Measurements from ENCODE around the gene ZNF30.
"Not testable (repeated sequence)": the region's sequence is repeated elsewhere in the genome, so short reads cannot be mapped to it uniquely, and the experiment has no call there.

The ZNF30 gene
- total RNA-seq, result 1.9 to 7.6 reads per million in 2 donors

DNA sequence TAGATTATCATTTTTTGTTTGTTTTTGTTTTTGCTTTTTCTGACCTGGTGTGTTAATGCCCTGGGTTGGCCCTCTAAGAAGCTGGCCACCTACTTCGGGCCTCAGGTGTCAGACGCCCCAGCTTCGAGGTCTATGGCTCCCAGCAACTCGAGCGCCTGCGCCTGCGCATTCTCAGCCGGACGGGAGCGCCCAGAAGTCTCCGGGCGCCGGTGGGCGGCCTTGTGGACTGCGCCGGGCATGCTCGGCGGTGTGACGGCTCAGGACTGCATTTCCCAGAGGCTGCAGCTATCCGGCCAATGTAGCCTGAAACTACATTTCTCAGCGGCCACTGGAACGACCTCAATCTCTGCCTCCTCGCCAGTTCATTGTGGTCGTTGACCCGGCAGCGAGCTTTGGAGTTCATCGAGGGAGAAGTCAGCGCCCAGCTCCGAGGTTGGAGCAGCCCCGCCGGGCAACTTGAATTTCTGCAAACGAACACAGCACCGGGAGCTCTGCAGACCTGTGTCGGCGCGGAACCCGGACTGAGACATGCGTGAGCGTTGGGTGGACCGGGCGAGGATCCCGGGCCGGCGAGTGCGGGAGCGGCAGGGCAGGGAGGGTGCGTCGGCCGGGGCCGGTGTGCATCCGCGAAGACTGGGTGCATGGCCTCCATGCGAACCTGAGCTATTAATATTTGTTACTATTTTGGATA lies at the start of gene ZNF30:
Gene ZNF30 (plus strand): TSS at position 219 of the 691 bp plus-strand sequence. CDS start 3,045 bp downstream, outside the sequence.
- peak; percentile 31 to 82 (median 59) for DNase-seq

DNA sequence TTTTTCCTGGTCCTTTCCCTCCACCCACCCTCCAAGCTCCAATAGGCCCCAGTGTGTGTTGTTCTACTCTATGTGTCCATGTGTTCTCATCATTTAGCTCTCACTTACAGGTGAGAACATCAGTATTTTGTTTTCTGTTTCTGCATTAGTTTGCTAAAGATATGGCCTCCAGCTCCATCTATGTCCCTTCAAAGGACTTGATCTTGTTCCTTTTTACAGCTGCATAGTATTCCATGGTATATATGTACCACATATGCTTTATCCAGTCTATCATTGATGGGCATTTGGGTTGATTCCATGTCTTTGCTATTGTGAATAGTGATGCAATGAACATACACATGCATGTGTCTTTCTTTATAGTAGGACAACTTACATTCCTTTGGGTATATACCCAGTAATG lies 47.1 kb upstream of the ZNF30 start:
- DNase-seq, result no peak

DNA sequence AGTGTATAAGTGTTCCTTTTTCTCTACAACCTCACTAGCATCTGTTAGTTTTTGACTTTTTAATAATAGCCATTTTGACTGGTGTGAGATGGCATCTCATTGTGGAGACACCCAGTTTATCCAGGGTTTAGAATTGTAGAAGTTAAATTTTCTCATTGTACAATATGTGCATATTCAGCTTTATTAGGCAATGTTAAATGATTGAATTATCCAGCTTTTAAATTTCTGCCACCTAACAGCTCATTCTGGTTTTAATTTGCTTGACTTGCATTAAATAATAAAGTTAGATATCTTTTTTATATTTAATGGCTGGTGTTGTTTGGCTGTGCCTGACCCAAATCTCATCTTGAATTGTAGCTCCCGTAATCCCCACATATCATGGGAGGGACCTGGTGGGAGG lies 46.7 kb upstream of the ZNF30 start:
- no peak for DNase-seq

DNA sequence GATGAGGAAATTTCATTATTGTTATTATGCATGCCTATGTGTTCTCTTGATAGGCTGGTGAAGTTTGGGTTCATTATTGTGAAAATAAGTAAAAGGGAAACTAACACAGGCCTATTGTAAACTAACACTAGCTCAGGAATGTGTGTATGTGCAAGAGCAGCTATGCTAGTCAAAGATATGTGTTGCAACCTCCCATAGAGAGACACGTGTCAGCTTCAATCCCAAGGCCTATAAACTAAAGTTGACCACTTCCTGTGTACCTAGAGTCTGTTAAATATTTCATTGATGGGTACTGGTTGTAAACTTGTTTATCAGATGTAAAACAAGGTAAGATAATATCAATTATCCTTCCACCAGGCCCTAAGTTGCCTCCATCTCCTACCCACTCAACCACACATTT lies 44.7 kb upstream of the ZNF30 start:
- DNase-seq, result no peak

DNA sequence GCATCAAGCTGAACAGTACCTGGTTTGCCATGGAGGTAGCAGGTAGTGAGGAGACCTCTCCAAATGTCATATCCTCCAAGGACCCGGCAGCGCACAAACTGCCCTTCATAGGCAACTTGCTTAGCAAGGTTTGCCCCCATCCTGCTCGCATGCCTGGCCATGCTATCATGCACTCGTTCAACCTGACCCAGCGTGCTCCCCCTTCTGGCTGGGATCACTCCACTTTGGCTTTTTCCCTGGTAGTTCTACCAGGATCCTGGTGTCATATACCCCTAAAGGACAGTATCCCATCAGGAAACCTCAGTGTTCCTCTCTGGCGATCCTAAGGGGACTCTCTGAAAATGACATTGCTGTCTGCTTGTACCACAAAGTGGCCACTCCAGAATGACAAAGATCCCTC lies 38.6 kb upstream of the ZNF30 start:
- DNase-seq, result no peak

DNA sequence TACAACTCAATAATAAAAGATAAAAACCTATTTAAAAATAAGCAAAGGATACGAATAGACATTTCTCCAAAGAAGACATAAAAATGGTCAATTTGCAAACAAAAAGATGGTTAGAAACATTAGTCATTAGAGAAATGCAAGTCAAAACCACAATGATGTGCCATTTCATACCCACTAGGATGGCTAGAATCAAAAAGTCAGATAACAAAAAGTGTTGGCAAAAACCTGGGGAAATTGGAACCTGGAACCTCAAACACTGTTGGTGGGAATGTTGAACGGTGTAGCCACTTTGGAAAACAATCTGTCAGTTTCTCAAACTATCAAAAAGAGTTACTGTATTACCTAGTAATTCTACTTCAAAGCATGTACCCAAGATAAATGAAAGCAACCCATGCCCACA lies 26.5 kb upstream of the ZNF30 start:
- no peak for DNase-seq

DNA sequence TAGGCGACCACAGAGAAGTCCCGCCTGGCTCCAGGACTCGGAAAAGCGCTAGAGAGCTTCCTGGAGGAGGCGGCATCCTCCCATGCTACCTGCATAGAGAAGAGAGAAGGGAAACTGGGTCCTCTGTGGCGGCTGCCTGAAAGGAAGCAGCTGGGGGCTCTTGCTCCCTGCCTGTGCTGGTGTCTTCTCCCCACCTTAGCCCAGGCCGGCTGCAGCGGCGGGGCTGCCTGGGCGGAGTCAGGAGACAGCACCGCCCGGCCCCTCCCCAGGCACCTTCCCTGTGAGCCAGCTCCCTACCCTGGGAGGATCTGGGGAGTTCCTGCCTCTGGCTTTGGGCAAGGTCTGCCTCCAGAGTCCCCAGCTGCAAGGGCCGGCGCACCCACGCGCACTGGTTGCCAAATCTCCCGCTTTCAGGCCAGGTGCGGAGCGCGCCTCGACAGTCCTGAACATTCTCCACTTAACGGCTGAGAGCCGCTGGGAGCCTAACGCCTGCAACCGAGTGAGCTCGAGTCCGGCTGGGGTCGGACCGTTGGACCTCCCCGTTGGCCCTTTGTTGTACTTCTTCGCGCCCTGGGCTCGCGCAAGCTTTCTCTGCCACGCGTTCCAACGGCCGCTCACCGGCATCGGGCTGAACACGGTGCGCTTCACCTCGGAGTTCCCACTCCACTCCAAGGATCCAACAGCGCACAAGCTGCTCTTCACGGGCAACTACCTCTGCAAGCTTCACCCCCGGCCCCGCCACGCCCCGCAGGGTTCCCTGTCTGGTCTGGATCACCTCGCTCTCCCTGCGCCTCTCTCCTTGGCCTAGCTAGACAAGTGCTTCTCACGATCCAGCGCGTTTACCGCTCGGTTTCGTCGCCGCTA lies 21.8 kb upstream of the ZNF30 start:
- no peak for DNase-seq

DNA sequence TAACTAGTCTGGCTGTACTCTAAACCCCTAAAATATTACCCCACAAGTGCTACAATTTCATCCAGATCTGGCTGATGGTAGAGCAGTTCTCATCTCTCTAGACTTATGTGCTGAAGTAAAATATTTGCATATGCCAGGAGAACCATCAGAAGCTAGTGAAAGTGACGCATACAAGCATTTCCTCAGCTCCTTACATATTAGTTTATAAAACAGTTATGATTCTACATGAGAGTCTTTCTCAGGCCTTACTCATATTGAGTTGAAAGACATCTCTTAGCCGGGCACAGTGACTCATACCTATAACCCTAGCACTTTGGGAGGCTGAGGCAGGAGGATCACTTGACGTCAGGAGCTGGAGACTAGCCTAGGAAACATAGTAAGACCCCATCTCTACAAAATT lies 15.9 kb upstream of the ZNF30 start:
- DNase-seq, result no peak

DNA sequence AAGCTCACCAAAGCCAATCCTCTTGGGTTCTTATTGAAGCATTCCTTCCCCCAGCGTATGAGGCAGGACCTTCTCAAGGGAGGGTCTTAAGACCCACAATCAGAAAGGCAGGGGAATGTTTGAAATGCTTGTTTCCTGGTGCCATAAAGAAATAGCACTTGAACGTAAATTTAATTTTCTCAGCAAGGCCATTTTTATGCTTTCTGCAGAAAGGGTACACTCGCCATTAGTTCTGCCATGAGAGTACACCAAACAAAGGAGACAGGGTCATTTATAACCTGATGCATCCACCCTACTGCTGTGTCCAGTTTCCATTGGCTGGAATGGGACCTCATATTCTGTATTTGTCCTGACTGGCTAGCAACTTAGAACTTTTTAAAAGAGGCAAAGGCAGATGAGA lies 9.6 kb upstream of the ZNF30 start:
- not testable (repeated sequence) for DNase-seq

DNA sequence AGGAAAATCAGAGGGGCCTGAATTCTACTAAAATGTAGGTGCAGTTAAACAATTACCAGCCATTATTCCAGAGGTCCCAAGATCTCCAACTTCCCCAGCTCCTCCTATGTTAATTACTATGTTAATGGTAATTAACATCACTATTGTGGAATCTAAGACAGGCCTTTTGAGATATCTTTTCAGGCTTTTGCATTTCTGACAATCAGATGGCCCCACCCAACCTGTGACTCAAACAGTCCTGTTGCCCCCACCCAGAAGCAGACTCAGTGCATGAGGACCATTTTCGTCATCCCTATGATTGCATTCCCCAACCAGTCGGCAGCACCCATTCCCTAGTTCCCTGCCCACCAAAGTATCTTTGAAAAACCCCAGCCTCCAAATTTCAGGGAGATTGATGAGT lies 8.5 kb upstream of the ZNF30 start:
- DNase-seq, result no peak

DNA sequence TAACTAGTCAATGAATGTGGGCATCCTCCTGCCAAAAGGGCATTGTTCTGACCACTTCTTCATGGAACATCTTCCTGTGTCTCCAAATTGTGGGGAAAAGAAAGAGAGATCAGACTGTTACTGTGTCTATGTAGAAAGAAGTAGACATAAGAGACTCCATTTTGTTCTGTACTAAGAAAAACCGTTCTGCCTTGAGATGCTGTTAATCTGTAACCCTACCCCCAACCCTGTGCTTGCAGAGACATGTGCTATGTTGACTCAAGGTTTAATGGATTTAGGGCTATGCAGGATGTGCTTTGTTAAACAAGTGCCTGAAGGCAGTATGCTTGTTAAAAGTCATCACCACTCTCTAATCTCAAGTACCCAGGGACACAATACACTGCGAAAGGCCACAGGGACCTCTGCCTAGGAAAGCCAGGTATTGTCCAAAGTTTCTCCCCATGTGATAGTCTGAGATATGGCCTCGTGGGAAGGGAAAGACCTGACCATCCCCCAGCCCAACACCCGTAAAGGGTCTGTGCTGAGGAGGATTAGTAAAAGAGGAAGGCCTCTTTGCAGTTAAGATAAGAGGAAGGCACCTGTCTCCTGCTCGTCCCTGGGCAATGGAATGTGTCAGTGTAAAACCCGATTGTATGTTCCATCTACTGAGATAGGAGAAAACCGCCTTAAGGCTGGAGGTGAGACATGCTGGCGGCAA lies 6.5 kb upstream of the ZNF30 start:
- DNase-seq, result not testable (repeated sequence)

DNA sequence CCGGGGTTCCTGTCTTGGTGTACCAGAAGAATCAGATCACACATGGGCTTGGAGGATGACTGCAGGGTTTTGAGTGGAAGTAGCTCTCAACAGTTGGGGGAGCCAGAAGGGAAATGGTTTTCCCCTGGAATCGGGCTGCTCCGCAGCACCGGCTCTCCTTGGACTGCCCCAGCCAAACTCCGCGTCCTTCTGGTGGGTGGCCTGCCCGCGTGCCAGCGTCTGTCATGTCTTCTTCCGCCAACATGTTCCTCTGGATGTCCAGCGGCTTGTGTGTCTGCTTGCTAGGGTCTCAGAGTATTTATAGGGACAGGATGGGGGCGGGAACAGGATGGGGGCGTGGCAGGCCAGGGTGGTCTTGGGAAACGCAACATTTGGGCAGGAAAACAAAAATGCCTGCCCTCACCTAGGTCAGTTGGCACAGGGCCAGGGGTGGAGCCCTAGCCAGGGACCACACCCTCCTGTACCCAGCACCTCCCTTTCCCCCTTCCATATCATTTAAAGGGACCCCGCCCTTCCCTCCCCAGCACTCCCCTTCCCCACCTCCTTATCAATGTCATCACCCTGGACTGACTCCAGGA lies 1.3 kb upstream of the ZNF30 start:
- DNase-seq, result no peak

DNA sequence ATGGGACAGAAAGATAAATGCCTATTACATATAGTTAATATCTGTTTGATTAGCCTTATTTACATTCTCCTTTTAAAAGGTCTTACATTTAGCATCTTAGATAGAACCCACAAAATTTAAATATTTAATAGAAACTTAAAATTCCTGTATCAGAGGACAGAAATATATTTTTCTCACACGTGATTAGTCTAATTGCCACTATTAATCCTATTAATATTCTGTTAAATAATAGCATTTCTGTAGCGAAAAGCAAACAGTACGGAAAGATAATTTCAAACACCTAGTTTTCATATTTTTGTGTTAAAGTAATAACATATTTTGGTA lies 380 bp upstream of the ZNF30 start:
- no peak for DNase-seq

DNA sequence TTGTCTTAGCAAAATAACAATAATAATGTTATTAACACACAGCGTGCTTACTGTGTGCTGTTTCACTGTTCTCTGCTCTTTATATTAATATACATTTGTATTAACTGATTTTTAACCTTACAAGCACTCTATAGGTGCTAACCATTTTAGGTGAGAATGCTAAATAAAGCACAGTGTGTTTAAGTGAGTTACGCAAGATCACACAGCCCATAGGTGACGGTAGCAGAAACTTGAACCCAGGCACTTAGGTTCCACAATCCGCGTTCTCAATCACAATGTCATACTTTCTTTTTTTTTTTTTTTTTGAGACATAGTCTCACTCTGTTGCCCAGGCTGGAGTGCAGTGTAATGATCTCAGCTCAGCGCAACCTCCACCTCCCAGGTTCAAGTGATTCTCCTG lies 5.8 kb downstream of the ZNF30 start:
- no peak for DNase-seq

DNA sequence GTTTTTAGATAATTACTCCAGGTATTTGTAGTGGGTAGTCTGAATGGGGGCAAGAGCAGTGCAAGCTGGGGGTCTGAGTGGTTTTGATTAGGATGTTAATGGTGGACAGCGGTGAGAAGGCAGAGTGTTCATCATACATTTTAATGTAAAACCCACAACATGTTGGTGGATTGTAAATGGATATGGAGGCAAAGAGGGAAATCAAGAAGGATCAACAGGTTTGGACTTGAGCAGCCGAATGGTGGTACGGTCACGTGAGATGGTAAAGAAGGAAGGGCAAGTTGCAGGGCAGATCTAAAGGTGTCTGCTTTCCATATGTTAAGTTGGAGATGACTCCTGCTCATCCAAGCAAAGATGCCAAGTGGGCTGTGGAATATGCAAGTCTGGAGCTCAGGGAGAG lies 9.5 kb downstream of the ZNF30 start:
- no peak for DNase-seq

DNA sequence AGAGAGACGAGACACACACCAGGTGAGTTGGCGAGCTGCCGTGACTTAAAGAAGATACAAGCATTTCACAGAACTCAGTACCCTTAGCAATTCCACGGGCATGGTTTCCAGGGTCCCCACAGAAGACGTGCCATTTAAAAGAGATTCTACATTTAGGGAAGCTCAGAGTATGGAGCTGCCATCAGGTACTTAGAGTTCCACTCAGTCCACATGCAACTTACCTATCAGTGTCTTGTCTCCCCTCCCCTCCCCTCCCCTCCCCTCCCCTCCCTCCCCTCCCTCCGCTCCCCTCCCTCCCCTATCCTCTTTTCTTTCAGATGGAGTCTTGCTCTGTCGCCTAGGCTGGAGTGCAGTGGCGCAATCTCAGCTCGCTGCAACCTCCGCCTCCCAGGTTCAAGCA lies 12.2 kb downstream of the ZNF30 start:
- no peak for DNase-seq

DNA sequence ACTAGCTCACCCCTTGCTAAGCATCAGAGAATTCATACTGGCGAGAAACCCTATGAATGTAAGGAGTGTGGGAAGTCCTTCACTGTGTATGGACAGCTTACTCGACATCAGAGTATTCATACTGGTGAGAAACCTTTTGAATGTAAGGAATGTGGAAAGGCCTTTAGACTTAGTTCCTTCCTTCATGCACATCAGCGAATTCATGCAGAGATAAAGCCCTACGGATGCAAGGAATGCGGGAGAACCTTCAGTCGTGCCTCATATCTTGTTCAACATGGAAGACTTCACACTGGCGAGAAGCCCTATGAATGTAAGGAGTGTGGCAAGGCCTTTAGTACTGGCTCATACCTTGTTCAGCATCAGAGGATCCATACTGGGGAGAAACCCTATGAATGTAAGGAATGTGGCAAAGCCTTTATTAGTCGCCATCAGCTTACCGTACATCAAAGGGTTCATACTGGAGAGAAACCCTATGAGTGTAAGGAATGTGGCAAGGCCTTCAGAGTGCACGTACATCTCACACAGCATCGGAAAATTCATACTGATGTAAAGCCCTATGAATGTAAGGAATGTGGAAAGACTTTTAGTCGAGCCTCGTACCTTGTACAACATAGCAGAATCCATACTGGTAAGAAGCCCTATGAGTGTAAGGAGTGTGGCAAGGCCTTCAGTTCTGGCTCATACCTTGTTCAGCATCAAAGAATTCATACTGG lies 17.3 kb downstream of the ZNF30 start:
- no peak for DNase-seq

DNA sequence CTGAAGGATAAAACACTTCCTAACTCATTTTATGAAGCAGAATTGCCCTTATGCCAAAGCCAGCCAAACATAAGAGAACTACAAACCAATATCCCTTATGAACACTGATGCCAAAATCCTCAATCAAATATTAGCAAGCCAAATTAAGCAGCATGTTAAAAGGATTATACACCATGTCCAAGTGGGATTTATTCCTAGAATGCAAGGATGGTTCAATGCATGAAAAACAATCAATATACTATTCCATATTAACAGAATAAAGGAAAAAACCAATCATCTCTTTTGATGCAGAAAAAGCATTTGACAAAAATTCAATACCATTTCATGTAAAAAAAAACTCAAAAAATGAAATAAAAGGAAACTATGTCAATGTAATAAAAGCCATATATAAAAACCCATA lies 26.4 kb downstream of the ZNF30 start:
- DNase-seq, result no peak

DNA sequence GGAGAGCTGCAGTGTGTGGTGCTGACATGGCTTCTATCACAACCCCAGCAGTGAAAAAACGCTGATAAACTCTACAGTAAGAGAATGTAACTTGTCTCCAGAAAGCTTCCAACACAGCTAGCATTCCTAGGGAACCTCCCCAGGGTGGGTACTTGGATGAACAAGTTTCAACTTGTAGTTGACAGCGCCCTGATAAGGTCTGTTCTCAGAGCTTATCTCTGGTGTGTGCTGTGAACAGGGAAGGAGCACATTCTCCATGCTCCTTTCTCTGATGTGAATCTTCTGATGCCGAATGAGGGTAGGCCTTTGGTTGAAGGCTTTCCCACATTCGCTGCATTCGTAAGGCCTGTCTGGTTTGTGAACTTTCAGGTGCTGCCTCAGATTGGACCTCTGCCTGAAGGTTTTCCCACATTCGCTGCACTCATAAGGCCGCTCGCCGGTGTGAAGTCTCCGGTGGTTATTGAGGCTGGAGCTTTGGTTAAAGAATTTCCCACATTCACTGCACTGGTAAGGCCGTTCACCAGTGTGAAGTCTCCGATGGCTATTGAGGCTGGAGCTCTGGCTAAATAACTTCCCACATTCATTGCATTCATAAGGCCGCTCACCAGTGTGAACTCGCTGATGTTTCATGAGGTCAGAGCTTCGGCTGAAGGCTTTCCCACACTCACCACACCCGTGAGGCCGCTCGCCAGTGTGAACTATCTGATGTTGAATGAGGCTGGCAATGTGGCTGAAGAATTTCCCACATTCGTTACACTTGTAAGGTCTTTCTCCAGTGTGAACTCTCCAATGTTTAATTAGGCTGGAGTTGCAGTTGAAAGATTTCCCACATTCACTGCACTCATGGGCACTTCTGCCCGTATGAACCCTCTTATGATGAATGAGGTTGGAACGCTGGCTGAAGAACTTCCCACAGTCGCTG lies 31.4 kb downstream of the ZNF30 start:
- peak in 1 of 5 experiments; percentile 42 for DNase-seq

DNA sequence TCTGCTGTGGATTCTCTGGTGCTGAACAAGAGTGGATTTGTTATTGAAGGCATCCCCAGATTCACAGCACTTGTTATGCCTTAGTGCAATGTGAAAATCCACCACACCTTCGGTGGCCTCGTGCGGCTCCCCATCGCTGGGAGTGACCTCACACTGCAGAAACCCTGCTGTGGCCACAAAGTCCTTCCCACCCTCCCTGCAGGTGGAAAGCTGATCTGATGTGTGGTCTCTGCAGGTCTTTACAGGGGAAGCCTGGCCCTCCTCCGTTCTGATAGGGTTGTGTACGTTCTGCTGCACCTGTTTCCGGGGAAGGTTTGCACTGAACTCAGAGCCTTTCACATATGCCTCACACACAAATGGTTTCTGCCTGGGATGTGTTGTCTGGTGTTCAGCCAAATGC lies 32.3 kb downstream of the ZNF30 start:
- no peak for DNase-seq

DNA sequence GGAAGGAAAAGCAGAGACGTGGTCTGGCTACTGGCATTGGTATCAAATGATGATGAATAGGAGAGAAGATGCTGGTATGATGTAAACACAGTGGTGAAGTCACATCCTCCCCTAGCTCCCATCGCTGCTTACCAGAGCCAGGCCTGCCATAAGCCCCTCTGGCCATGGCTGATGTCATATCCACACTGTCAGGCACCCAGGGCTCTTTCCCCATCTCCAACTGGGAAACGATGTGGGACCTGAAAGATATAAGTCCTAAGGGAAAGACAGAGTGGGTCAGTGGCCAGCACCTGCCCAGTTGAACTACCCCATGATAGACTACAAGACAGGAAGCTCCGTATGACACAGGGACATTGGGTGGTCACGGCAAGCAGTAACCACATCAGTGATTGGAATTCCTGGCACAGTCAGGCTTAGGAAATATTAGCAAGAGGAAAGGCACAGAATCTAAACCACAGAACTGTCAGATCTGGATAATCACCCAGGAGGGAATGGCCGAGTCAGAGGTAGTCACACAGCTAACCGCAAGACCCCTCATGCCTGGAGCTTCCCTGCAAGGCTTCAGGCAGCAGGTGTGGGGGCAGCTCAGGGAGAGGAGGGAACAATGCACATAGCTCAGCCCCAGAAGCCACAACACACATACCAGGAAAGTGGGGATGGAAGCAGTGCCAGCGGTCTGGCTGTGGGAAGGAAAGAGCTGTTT lies 33.6 kb downstream of the ZNF30 start:
- no peak for DNase-seq

Data from T-helper 2 cell (primary cell).